Fibroblast of skin of left biceps (primary cell): ENCODE results near the gene AKT1S1.

Source experiments
- DNase-seq, 2 experiments: peaks; one replicate each; pipeline ENCODE4 v3.0.0-alpha.2; 2013; ENCODE audit warnings: low read depth in 2 of 2

The AKT1S1 gene

DNA sequence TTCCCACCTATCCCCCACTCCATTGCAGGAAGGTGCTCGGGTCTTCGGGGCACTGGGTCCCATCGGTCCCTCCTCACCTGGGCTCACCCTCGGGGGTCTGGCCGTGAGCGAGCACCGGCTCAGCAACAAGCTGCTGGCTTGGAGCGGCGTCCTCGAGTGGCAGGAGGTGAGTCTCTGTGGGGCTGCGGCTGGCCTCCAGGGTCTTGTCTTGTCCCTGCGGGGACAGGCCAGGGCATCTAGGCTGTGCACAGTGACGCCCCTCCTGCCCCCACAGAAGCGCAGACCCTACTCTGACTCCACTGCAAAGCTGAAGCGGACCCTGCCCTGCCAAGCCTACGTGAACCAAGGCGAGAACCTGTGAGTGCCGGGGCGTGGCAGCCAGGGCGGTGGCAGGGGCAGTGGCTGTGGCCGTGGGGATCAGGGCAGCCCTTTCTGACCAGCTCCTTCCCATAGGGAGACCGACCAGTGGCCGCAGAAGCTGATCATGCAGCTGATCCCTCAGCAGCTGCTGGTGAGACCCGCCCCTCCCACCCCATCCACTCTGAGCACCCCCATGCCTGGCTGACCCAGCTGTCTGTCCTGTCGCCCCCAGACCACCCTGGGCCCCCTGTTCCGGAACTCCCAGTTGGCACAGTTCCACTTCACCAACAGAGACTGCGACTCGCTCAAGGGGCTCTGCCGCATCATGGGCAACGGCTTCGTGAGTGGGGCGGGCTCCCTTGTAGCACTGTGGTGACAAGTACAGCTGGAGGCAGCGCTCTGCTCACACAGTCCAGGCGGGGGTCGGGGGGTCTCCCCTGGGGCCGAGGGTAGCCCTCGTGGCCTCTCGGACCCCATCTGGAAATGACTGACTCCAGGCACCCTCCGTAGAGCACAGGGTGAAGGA lies 22.5 kb downstream of the AKT1S1 start:
- no peak for DNase-seq

DNA sequence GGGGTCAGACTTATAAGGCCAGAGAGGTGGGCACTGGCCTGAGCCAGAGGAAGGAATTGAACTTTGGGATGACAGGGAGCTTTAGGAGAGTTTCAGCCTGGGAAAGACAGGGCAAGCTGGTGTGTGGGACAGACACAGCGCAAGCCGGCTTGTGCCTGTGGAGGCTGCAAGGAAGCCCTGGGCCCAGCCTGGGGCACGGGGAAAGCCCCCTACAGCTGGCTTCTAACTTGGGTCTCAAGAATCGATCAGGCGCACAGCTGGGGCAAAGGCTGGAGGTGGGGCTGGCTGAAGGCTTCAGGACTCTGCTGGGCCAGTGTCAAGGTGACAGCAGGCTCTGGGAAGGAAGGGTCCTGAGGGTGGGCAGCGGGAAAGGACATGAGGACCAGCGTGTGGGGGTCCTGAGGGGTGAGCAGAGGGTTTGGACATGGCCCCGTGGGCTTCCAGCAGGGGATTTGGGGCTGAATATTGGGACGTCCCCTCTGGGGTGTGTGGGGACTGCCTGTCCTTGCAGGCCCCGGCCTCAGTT lies 23.2 kb downstream of the AKT1S1 start:
- no peak for DNase-seq

DNA sequence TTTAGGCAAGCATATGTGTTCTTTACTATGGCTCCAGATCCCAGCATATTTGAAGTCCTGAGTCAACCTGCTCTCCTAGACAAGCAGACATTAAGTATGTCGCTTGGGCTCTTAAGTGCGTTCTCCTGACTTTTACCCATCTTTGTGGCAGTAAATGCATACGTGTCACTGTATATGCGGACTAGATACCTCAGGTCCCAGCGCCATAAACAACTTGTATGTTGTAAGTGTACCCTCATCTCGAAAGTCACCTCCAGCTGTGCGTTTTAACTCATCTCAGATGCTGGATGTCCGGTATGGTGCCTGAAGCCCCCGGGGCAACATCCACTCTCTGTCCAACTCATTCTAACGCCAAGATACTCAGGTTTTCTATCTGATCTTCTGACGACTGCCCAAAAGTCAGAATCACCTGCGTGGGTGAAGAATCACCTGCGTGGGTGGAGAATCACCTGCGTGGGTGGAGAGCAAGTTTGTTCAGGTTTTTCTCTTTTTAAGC lies 24.5 kb downstream of the AKT1S1 start:
- no peak for DNase-seq

DNA sequence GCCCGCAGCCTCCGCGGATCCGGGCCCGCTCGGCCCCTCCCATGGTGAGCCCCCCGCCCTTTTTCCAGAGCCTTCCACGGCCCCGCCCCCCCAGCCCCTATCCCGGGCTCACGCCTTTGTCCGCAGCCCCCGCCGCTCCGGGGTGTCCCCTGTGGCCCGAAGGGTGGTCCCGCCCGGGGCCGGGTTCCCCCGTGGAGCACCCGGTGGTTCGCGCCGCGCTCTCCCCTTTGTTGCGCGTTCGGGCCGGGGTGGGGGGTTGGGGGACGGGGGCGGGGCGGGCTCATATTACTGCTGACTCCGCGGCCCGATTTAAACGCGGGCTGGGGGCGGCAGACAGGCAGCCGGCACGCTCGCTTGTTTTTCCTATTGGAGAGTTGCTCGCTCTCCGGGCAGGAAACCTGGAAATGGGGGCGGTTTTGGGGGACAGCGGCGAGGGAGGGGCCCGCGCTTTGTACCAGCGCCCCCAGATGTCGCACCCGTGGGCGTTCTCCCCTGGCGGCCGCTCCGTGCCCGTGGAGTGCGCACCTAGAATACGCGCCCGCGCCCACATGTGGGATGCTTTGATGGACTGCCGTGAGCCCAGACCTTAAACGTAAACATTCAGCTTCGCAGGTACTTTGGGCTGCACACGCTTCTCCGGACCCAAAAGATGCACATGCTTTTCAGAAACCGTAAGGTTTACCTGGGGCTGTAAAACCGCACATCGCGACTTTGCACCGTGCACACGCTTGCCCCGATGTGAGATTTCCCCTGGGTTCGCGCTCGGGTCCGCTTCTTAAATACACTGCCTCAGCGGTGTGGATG lies 25.5 kb downstream of the AKT1S1 start:
- no peak for DNase-seq

DNA sequence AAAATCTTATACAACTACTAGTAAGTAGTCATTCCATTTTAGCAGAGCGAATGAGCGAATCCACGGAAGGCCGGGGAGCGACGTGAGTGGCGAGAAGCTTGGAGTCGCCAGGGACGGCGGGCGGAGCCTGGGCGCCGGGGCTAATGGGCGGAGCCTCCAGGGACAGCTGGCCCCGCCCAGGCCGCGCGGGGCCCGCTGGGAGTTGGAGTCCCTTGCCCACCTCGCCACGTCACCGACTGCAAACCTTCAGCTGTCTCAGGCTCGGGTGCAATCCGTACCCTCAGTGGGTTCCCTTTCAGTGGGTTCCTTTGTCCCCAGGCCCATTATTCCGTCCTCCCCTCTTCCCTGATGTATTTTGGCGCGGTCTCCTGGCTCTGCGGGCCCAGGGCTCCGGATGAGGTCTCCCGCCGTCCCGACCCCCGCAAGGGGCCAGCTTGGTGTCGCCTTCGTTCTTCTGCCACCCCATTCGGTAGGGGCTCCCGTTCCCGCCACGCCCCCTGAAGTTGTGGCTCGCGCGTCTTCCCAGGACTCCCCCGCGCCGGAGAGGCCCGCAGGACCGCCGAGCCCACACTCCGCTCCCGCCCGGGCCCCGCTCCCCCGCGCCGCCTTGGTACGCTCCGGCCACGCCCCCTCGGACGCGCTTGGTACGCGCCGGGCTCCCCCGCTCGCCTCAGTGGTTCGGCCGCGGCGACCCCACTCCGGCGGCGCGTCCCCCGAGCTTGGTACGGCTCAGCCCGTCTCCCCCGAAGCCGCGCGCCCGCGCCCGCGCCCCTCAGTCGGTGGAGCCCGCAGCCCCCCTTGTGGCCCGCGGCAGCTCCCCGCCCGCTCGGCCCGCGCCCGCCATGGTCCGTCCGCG lies 26.4 kb downstream of the AKT1S1 start, which contains the start of gene PTOV1:
PTOV1 (plus strand) TSS at position 673 of the 856 bp plus-strand sequence.
- DNase-seq: peak; percentile 78 to 79

DNA sequence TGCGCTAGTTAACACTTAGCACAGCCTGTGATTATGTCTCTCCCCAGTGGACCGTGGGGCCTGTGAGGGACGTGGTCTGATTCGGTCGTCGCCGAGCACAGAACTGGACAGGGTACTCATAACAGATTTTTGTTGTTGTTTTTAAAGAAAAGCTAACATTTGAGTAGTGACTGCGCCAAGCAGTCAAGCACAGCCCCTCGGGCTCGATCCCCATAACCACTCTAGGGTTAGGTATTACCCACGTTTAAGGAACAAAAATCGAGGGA lies 27.0 kb downstream of the AKT1S1 start:
- no peak for DNase-seq

DNA sequence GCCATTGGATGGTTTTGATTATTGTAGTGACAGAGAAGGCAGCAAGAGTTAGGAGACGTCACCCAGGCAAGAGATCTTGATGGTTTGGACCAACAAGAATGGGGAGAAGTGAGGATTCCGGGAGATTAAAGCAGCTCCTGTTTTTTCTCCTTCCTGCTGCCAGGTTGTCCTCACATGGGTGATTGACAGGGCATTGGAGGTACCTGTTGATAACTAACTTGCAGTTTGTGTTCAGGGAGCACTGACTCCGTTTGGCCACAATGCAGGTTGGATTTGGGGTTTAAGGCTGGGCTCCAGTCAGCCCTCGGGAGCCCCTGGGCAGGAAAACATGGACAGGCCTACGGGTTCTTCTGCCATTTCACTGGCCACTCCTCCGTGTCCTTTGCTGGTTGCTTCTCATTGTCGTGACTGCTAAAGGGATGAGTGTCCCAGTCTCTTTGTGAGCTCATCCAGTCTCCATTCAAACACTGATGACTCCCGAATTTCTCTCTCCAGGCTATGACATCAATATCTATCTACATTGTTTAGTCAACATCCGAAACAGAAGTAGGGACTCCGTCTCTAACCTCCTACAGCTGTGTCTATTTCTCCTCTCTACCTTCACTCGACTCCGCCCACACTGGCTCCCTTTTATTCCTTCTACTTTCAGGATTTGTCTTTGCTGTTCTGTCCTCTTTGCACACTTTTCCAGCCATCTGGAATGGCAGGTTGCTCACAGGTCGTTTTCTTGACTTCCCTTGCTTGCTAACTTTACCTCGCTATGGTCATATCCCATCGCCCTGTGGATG lies 27.5 kb downstream of the AKT1S1 start:
- no peak for DNase-seq

DNA sequence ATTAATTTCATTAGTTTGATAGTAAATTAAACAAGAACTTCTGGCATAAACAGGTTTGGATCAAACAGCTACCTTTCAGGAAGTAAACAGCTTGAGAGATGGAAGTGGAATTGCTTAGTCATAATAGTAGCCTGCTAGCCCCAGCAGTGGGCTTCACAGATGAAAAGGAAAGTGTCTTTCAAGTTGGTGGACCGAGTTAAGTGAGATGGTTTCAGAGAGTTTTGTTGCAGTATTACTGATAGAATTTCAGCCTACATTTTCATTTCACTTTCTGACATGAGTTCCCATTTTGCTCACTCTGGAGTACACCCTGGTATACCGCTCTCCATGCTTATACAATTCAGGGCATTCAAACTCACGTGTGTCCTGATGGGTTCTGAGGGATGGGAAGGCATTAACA lies 28.2 kb downstream of the AKT1S1 start:
- no peak for DNase-seq

DNA sequence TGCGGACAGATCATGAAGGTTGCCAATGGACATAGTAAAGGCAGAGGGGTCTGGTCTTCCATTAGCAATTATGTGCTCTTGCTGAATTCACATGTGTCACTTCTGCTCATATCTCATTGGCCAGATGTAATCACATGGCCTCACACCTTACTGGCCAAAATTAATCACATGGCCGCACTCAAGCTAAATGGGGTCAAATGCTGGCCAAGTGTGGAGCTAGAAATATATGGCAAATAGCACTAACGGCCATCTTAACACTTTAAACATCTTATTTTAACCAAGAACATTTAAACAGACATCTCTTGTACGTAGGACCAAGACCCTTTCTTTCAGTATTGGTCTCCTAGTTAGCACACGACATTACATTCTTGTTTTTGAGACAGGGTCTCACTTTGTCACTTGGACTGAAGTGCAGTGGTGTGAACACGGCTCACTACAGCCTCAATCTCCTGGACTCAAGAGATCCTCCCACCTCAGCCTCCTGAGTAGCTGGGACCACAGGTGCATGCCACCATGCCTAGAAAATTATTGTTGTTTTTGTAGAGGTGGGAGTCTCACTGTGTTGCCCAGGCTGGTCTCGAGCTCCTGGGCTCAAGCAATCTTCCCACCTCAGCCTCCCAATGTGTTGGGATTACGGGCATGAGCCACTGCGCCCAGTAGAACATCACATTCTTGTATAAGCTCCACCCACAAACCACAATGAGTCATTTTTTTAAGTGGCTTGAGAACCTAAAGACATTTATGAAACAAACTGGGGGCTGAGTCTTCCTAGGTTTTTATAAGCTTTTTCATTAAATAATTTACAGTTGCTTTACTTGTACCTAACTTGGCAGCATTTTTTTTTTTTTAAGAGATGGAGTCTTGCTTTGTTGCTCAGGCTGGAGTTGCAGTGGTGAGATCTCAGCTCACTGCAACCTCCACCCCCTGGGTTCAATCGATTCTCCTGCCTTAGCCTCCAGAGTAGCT lies 29.1 kb downstream of the AKT1S1 start:
- DNase-seq: peak in 1 of 2 experiments; percentile 31

DNA sequence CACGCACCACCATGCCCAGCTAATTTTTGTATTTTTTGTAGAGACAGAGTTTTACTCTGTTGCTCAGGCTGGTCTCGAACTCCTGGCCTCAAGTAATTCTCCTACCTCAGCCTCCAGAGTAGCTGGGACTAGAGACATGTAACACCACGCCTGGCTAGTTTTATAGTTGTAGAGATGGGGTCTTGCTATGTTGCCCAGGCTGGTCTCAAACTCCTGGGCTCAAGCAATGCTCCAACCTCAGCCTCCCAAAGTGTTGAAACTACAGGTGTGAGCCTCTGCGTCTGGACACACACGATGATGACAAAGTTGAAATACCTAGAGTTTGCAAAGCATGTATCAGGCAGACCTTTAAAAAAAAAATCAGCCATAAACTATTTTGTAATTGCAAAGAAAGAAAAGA lies 30.7 kb downstream of the AKT1S1 start:
- DNase-seq: no peak

DNA sequence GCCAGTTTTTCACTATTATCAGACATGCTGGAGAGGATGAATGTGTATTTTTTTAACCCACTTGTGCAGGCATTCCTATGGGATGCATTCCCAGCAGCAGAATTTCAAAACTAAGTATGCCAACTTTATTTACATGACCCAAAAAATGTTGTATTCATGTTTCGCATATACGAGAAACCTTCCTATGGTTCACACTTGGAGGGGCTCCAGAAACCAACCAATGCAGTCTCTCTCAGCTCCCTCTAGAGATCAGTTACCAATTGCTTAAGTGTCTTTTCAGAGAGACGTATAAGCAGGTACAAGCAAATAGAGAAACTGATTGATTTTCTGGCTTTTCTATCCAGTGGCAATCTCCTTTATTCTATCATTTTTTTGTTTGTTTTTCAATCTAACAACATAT lies 31.7 kb downstream of the AKT1S1 start:
- DNase-seq: no peak

DNA sequence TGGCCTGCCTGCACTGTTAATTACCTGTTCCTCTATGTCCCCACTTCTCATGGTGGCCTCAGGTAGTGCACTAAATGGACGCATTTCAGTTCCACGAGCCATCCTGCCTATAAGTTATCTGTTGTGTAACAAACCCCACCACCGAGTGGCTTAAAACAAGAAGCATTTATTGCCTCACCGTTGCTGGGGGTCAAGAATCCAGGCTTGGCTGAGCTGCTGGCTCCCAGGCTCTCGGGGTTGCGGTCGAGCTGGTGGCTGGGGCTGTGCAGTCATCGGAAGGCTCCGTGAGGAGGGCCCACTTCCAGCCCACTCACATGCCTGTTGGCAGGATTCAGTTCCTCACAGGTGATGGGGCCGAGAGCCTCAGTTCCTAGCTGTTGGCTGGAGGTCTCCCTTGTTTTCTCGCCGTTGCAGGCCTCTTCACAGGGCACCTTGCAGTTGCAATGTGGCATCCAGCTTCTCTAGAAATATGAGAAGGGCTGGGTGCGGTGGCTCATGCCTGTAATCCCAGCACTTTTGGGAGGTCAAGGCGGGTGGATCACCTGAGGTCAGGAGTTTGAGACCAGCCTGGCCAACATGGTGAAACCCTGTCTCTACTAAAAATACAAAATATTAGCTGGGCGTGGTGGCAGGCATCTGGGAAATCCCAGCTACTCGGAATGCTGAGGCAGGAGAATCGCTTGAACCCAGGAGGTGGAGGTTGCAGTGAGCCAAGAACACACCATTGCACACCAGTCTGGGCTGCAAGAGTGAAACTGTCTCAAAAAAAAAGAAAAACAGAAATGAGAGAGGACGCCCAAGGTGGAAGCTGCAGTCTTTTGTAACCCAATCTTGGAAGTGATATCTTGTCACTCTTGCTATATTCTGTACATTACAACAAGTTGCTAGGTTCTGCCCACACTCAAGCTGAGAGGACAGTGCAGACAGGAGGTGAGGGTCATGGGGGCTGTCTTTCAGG lies 32.7 kb downstream of the AKT1S1 start:
- no peak for DNase-seq

DNA sequence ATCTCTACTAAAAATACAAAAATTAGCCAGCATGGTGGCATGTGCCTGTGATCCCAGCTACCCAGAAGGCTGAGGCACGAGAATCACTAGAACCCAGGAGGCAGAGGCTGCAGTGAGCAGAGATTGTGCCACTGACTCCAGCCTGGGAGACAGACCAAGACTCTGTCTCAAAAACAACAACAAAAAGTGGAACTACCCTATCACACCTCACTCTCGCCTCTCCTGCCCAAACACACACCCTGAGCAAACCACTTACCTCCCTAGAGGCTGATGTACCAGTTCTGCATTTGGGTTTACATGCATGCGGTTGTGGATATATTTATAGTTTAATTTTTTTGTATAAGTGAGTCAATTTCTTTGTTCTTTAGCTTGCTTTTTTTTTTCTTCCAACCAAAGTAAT lies 33.9 kb downstream of the AKT1S1 start:
- no peak for DNase-seq

DNA sequence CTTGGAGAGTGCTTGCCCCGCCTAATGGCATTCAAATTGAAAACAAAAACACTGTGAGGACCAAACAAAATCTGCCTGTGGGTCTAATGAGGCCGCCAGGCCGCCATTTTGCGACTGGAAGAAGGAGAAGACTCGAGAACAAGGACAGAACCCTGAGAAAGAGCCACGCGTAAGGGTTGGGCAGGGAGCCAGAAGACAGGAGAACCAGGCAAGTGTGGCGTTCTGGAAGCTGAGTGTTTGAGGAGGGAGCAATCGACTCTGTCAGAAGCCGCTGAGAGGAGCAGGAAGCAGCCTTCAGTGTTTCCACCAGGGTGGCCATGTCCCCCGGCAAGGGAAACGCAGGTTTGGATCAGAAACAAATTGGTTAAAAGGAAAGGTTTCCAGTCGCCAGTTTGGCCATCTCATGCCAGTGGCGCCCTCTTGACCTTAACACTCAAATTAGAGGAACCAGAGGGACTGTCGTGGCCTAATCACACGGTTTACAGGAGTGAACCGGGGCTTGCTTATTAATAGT lies 36.4 kb downstream of the AKT1S1 start:
- DNase-seq: no peak

DNA sequence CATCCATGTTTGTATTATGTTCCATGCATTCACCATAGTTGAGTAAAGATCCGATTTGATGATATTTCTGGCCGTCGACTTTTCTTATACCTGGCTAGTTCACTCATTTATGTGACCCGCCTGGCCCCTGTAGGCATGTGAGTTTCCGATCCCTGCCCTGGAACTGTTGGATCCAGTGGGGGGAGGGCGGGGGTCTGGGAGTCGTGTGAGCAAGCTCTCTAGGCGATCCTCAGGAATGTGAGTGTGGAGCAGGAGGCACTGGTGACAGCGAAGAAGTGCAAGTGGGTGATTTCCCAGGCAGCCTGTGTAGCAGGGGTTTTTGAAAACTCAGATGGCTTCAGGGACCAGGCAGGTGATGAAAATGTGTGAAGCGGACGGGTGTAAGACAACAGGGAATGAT lies 36.8 kb downstream of the AKT1S1 start:
- no peak for DNase-seq

DNA sequence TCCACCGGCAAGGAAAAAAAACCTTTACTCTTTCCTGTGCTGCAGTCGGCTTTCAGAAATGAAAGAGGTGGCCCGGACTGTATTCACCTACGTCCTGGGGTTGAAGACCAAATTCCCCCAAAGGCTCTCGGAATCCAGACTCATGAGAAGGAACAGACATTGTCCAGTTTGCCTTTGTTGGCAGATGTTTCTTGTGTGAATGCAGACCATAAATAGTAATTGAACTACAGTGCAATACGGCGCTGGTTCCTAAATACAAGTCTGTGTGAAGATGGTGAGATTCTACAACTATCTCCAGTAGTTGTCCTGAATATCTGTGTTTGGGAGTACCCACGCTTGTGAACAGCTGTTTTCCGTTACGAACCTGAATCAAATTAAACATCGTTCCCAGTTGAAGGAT lies 37.4 kb downstream of the AKT1S1 start:
- no peak for DNase-seq

DNA sequence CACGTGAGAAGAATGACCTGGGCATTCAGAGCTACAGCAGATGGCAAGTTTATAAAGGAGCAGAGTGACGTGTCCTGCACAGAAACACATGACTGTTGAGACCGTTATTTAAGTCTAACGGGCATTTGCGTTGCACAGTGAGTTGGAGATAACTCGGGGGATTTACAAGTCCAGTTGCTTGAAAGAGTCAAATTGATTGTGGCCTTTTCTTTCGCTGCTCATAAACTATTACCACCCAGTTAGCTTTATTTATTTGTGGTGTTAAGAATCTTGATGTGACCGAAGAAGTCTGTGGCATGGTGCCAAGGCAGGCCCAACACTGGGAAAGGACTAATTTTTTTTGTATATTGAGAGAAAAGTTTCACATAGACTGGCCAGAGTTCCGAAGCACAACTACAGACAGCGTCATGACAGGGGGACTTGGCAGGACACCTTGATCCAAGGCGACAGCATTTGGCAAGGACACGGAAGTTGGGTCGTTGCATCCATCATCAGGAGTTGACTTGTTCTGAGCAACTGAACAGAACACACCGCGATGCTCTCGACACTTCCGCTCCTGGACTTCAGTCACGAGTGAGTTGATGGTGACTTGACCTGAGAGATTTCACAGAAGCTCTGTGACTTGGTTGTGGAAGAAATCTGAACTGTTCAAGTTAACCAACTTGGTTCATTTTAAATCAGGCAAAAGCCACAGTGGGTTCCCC lies 38.1 kb downstream of the AKT1S1 start:
- no peak for DNase-seq

DNA sequence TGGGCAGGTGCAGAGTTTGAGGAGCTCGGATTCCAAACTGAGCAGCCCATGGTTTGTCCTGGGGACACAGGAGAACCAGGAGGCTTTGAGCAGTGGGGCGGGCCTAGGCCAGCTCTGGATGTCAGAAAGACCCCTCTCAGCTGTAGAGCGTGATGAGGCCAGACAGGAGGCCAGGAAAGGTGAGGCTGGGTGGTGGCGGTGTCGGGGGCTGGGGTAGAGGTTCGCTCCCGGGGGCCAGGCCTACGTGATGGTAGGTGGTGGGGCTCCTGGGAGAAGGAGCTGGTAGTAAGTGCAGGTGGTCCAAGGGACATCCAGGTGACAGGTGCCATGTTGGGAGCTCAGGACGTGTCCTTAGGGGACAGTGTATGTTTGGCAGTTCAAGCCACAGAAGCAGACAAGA lies 39.7 kb downstream of the AKT1S1 start:
- no peak for DNase-seq
